Measurements from ENCODE around the gene BSPH1. TPM values are rescaled to one million over a fixed set of nuclear protein-coding genes. Genes with fewer than 3 reads are reported as not detected.
"Not testable (repeated sequence)": the region's sequence is repeated elsewhere in the genome, so short reads cannot be mapped to it uniquely, and the experiment has no call there.

Gene BSPH1
- total RNA-seq, 1 donor from 2014 or later = not detected

DNA sequence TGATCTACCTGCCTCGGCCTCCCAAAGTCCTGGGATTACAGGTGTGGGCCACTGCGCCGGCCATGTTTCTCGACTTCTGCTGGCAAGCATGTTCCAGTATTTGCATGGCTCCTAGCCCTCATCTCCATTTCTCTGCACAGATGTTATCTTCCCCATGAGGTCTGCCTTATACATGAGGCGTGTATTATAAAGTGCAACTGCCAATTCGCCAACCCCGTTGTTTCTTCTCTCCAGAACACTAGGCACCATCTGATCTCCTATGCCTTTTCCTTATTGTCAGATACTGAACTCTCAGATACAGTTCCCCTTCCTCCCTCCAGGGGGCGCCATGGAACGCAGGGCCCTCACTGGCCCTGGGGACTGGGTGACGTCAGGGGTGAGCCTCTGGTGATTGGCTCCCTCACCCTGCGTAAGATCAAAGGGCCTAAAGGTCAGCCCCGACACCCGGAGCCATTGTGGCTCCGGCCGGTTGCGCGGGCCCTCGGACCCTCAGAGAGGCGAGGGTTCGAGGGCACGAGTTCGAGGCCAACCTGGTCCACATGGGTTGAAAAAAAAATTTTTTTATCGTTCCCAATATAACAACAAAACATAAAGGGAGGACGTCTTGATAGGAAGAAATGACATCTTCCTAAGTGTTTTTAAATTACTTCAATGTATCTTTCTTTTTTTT is 42.0 kb downstream of the BSPH1 start:
- DNase-seq (ENCODE audit: missing footprints); ATAC-seq; intact Hi-C loops (cut with DNase I): not testable (repeated sequence)

DNA sequence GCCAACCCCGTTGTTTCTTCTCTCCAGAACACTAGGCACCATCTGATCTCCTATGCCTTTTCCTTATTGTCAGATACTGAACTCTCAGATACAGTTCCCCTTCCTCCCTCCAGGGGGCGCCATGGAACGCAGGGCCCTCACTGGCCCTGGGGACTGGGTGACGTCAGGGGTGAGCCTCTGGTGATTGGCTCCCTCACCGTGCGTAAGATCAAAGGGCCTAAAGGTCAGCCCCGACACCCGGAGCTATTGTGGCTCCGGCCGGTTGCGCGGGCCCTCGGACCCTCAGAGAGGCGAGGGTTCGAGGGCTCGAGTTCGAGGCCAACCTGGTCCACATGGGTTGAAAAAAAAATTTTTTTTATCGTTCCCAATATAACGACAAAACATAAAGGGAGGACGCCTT is 63.4 kb downstream of the BSPH1 start:
- not testable (repeated sequence) for ATAC-seq; DNase-seq (ENCODE audit: missing footprints)

DNA sequence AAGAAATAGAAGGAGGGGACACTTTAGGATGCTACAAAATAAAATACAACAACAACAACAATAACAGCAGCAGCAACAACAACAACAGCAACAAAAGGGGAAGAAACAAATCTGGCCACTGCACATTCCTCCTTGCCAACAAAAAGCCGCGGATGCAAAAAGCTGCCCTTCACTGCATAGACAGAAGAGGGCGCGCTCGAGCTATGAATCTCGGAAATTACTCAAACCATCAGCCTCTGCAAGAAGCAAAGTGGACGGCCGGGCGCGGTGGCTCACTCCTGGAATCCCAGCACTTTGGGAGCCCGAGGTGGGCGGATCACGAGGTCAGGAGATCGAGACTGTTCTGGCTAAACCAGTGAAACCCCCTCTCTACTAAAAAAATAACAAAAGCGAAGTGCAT is 71.9 kb downstream of the BSPH1 start:
- intact Hi-C loops (cut with DNase I); DNase-seq (ENCODE audit: missing footprints); ATAC-seq: not testable (repeated sequence)

More for the DNA sequence above, 63.4 kb downstream of the BSPH1 start:
- intact Hi-C loops (cut with DNase I) = not testable (repeated sequence)

Other genes with a start within 250 kb of the BSPH1 start
- gene NOP53, start 246.6 kb downstream of the BSPH1 start, total RNA-seq = 172 TPM
- gene SELENOW, start 213.5 kb downstream of the BSPH1 start, total RNA-seq = 1,425 TPM
- not detected for gene TPRX1, start 187.6 kb downstream of the BSPH1 start, total RNA-seq
- gene CRX, start 170.2 kb downstream of the BSPH1 start, total RNA-seq = not detected
- gene TPRX2, start 132.9 kb downstream of the BSPH1 start, total RNA-seq = not detected
- gene SULT2A1, start 105.9 kb downstream of the BSPH1 start, total RNA-seq = not detected
- gene ELSPBP1, start 2.5 kb upstream of the BSPH1 start, total RNA-seq = not detected
- not detected for gene CABP5, start 51.9 kb upstream of the BSPH1 start, total RNA-seq
- gene PLA2G4C, start 118.6 kb upstream of the BSPH1 start, total RNA-seq = 40.8 TPM
- 3.3 TPM for gene LIG1, start 178.2 kb upstream of the BSPH1 start, total RNA-seq
- gene ZSWIM9, start 178.5 kb upstream of the BSPH1 start, total RNA-seq = 6.6 TPM

Measured in Right ventricle myocardium inferior (tissue), 1 donor.